Activated T-cell treated with anti-CD3 and anti-CD28 coated beads for 24 hours (primary cell): ENCODE results near the gene PTPA.

Experiments
- DNase-seq: peaks from one replicate; pipeline ENCODE4 v3.0.0-alpha.2; 2020; ENCODE audit warnings: low read depth

PTPA gene

DNA sequence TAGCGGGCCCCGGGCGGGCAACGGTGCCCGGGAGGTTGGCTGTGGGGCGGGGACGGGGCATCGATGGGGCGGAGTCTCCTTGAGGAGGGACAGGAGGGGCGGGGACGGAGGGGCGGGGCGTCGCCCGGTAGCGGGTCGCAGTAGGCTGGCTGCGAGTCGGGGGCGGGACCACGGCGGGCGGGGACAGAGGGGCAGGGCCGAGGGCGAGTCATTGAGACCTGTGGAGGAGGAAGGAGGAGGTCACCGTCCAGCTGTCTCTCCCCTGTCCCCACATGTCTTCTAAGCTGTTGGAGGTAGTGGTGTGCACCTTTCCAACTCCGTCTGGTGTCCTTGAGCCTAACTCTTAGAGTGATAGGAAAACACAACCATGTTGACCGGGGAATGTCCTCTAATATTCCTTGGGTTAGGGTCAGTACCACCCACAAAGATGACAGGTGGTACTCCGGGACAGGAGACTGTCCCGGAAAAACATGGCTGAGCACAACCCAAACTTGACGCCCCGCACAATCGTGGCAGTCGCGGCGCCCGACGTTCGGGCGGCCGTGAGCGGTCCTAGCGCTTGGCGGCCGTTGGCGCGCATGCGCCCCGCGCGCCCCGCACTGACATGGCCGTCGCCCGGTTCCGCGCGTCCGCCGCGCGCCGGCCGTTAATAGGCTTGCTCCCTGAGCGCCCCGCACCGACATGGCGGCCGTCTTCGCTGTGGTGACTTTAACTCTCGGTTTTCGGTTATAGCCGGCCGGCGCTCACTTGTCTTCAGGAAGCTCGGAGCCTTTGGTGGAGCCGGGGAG lies at the start of gene PTPA, which contains the start of gene CRAT:
PTPA (plus strand) TSS at position 676 of the 788 bp plus-strand sequence. CDS start 186 bp downstream, outside the sequence.
CRAT (minus strand) TSS at position 54 of the 788 bp plus-strand sequence. CDS start 284 bp downstream, outside the sequence.
- peak; percentile 92 for DNase-seq

DNA sequence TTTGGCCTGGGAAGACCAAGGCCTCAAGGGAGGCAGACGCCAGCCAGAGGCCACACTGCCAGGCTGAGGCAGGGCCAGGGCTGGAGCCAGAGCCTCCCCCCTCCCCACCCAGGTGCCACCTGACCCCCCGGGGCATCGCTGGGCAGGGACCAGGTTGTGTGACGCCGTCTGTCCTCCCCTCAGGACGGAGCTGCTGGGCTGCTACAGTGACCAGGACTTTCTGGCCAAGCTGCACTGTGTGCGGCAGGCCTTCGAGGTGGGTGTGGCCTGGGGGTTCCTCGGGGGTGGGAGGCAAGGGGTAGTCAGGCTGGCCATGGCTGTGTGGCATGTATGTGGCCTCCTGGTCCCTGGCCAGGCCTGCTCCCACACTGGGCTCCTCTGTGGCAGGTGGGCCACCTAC lies 48.2 kb upstream of the PTPA start:
- DNase-seq: no peak

DNA sequence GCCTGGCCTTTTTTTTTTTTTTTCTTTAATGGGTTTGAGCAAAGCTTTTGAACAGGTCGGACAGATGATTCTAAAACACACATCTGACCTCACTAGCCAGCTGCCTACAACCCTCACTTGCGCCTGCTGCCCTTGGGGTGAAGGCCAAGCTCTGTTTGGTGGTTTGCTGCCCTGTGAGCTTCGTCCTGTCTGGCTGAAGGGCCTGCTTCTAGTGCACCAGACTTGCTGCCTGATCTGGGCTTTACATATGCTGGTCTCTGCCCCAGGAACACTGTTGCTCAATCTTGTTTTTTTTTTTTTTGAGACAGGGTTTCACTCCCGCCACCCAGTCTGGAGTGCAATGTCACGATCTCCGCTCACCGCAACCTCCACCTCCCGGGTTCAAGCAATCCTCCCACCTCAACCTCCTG lies 46.7 kb upstream of the PTPA start:
- no peak for DNase-seq

DNA sequence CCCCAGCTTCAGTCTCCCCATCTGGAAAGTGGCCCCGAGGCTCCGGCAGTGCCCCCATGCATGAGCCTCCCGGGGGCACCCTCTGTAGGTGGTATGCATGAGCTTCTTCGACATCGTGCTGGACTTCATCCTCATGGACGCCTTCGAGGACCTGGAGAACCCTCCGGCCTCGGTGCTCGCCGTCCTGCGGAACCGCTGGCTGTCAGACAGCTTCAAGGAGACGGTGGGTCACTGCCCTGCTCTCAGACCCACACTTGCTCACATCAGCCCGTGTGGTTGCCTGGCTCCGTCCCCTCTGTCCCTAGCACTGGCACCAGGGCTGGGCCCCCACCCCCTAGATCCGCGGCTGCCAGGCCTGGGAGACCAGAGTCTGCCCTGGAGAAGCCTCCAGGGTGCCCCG lies 43.1 kb upstream of the PTPA start:
- DNase-seq: no peak

DNA sequence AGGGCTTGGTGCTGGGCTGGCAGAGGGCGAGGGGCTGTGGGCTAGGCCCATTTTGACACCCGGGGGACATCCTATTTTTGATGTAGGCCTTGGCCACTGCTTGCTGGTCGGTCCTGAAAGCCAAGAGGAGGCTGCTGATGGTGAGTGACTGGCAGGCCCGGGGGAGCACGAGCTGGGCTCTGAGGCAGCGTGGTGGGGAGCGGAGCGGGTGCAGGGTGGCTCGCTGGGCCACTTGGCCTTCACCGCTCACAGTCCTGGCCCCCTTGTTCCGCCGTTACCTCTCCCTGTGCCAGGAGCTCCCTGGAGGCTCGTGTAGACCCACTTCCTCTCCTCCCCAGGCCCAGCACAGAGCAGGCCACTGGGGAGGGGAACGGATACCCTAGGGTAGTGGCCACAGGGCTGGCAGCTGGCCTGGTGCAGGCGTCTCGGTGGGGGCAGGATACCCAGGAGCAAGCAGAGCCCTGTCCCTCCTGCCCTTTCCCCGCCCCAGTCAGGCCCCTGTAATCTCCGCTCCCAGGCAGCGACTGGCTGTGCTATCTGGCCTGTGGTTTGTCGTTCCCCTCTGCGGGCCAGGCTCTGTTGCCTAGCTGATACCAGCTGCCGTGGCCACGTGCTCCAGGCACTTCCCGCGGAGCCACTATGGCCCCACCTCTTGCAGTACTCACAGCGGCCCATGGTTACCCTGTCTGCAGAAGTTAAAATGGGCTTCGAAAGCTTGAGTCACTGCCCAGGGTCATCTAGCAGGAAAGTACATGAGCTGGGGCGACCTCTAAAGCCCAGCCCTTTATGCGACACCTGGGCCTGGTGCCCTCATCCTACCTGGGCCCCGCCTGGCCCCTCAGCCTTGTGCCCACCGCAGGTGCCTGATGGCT lies 42.0 kb upstream of the PTPA start:
- DNase-seq: peak; percentile 40

DNA sequence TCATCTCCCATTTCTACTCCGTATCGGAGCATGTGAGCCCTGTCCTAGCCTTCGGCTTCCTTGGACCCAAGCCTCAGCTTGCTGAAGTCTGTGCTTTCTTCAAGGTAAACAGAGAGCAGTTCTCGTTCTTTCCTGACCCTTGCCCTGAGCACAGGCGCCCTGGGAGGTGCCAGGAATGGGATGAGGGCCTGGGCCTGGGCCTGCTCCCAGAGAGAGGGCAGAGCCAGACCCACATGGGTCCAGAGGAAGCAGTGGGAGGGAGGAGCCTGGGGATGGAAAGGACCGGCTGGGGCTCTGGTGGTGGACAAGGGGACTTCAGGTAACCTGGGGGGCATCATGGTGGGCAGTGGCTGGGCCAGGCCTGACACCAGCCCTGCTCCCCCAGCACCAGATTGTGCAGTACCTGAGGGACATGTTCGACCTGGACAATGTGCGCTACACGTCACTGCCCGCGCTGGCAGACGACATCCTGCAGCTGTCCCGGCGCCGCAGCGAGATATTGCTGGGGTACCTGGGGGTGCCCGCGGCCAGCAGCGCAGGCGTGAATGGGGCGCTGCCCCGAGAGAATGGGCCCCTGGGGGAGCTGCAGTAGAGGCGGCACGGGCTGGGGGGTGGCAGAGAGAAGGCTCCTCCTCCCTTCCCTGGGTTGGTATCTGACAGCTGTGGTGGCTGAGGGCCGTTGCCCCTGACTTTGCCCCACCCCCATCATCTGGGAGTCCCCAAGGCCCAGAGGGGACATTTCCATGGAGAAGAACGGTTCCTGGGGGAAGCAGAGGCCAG lies 41.2 kb upstream of the PTPA start:
- DNase-seq: no peak

DNA sequence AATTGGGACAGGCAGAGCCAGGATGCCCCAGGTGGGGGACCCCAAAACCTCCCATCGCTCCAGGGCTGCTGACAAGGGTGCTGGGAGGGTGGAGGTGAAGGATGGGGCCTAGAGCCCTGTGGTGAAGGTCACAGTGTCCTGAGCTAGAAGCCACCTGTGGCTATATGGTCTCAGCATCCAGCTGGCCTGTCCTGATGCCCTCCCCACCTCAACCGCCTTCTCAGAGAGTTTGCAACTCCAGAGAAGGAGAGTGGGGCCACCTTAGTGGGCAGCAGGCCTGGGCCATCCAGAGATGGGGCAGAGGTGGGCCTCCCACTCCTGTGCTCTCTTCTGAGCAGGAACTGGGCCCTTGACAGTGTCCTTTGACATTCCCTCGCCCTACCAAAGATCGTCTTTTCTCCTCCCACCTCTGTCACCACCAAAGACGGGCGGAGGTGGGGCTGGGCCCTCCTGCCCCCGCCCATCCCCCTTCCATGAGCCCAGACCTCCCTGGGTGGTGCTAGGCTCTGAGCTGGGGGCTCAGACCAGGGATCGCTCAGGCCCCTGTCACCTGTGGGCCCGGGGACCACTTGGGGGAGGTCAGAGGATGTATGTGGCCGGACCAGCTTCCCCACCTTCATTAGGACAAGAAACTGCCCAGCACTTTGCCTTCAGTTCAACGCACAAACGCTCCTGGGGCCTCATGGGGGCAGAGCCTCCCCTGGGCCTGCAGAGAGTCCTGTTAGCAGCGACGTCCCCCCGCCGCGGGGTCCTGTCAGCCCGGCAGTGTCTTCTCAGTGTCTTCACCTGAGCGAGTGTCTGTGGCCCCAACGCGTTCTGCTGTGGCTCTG lies 40.3 kb upstream of the PTPA start:
- no peak for DNase-seq

DNA sequence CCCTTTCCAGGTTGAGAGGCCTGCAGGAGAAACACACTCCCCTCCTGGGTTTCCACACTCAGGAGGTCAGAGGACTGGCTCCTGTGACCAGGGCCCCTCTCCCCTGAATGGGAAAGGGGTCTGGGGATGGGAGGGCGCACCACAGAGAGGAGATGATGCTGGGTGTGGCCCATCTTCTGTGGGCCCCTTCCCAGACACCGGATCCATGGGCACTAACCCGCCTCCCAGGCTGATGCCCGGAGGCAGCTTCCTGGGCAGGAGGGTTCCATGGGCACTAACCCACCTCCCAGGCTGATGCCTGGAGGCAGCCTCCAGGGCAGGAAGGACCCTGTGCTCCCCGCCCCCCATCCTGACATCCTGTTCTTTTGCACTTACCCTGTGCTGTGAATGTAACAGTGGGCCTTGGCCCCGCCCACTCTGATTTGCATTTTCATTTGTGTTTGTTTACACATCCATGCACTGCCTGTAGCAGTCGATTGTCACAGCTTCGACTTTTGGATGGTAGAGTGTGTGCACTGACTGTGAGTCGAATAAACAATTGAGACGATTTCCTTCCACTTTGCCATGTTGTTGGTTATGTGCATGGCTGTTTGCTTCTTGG lies 39.6 kb upstream of the PTPA start:
- no peak for DNase-seq

DNA sequence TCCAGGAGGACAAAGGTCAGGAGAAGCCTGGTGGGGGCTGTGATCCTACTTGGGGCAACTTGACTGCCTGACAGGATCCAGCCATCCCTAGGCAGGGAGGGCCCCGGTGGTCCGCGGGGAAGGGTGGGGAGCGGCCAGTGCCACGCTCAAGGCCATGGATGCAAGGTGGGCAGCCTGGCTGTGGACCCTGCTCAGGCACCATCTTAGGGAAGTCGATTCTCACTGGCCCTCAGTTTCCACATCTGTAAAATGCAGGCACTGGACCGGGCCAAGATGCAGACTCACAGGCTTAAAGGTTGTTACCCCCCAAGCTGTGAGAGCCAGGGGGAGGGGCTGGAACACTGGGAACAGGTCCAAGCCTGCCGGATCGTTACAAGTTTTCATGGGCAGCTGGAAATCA lies 39.0 kb upstream of the PTPA start:
- no peak for DNase-seq

DNA sequence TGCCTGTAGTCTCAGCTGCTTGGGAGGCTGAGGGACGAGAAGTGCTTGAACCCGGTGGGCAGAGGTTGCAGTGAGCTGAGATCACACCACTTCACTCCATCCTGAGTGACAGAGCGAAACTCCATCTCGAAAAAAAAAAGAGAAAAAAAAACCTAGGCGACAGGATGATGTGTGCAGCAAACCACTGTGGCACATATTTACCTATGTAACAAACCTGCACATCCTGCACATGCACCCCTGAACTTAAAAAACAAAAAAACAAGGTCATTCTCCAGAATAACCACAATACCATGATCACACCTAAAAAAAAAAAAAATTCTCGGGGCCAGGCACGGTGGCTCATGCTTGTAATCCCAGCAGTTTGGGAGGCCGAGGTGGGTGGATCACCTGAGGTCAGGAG lies 37.8 kb upstream of the PTPA start:
- no peak for DNase-seq

DNA sequence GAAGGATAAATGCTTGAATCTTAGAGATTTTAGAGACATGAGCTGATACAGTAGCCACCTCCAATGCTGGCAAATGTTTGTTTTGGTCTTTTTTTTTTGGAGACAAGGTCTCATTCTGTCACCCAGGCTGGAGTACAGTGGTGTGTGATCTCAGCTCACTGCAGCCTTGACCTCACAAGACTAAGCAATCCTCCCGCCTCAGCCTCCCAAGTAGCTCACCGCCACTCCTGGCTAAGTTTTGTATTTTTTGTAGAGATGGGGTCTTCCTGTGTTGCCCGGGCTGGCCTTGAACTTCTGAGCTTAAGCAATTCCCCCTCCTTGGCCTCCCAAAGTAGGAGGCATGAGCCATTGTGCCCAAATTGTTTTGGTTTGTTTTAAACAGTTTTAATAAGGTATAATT lies 37.1 kb upstream of the PTPA start:
- DNase-seq: no peak

DNA sequence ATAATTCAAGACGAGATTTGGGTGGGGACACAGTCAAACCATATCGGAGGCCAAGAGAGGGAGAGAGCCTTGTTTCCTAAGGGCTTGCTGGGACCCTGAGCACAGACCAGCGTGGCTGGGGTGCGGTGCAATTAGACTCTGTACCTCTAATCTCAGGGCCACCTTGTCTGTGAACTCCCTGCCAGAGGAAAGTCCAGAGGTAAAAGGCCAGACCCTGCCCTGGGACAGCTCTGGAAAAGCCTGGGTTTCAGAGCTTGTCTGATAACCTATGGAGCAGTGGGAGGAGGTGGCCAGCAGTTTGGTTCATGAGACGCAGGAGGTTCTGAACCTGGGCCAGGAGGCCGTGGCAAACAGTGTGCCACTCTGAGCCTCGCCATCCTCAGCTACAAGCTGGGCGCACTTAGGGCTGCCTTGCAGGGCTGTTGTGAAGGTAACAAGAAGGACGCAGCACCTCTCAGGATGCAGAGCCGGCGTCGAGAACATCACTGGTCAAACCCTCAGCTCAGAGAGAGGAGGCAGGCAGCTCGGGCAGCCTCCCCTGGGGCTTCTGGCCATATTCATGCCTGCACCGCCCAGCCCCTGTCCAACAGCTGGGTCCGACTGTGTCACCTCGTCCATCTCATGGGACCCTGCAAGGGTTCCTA lies 35.1 kb upstream of the PTPA start:
- no peak for DNase-seq

DNA sequence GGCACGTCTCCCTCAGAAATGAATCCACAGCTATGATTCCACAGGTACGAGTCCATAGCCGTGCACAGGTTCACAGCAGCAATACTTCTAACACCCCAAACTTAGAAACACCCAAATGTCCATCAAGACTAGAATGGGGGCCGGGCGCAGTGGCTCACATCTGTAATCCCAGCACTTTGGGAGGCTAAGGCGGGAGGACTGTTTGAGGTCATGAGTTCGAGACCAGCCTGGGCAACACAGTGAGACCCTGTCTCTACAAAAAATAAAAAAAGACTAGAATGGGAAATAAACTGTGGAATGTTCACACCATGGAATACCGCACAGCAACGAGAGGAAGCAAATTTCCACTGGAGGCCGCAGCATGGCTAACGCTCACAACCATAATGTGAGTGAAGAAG lies 34.6 kb upstream of the PTPA start:
- DNase-seq: no peak

DNA sequence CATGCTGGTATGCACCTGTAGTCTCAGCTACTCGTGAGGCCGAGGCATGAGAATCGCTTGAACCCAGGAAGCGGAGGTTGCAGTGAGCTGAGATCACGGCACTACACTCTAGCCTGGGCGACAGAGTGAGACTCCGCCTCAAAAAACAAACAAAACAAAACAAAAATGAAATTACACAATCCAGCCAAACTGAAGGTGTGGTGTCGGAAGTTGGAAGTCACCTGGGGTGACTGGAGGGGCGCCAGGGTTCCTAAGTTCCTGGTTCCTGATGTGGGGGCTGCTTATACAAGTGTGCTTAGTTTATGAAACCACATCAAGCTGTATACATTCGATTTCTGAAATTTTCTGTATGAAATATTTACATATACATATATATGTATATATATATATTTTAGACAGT lies 34.0 kb upstream of the PTPA start:
- no peak for DNase-seq

DNA sequence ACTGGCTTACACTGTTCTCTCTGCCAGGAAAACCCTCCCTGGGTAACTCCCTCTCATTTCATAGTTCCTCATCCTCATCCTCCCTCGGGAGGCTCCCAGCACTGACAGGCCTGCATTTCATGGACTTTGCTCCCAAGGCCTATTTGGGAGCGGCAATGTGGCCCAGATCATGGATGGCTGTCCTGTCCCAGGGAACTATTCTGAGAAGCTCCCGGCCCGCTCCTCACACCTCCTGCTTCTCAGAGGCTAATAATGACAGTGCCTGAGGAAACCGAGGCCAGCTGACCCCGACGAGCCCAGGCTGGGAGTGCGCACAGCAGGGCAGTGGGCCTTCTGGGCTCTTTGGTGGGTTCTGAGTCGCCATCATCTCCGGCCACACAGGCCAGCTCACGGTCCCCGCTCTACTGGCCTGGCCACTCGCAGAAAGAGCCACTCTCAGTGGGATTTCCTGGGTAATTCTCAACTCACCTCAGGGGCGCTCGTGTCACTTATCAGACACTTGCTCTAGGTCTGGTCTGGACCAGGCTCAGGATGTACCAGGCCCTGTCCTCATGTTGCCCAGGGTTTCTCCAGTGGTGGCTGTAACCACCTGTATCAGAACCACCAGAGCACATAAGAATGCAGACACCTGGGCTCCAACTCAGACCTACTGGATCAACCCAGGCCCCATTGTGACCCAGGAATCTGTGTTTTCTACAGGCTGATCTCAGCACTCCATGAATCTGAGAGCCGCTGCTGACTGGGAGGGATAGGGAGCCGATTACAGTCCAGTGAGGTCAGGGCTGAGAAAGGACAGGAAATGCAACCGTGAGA lies 32.3 kb upstream of the PTPA start:
- no peak for DNase-seq

DNA sequence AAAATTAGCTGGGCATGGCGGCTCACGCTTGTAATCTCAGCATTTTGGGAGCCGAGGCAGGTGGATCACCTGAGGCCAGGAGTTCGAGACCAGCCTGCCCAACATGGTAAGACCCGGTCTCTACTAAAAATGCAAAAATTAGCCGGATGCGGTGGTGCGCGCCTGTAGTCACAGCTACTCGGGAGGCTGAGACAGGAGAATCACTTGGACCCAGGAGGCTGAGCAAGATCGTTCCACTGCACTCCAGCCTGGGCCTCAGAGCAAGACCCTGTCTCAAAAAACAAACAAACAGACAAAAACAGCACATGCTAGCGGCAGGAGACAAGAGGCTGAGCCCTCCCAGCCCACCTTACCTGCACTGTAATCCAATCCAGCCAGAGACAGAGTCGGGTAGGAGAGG lies 31.4 kb upstream of the PTPA start:
- no peak for DNase-seq

DNA sequence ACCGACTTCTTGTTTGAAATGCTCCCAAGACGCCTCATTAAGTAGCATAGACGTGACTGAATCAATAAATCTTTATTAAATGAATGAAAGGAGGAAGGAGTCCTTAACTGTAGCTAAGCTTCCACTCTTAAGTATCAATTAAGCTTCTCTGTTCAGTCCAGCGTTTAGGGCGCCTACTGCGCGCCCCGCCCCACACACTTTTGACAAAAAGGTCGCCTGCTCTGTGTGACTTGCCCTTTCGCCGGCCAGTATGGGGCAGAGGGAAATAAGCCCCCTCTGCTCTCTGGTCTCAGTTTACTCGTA lies 31.0 kb upstream of the PTPA start:
- no peak for DNase-seq

DNA sequence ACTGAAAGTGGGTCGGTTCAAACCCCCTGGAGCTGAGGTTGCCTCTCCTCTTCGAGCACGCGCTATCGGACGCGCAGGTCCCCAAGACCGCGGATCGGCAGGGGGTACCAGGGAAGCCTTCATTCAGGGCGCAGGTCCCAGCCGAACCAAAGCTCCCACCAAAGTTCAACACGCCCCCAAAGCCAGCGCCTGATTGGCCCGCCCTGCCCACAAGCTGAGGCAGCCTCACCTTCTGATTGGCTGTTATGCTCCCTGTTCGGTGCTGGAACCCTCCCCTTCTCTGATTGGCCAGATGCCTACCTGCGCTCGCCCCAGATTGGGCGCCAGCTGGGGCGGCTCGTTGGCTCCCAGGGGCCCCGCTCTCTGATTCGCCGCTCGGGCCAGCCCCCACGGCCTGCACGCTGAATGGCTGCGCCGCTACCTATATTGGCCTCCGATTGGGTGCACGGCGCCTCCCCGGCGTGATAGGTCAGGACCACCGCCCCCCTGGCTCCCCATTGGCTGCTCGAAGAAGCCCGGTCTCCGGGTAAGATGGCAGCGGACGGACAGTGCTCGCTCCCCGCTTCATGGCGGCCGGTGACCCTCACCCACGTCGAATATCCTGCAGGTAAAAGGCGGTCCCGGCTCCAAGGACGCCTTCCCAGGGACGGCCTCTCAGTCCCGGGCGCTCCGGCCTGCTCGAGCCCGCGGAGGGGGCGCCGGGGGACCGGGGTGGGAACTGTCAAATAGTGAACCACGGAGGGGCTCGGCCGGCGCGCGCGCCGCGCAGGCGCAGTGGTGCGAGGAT lies 30.4 kb upstream of the PTPA start, which contains the start of gene DOLPP1:
DOLPP1 (plus strand) TSS at position 511 of the 787 bp plus-strand sequence; CDS start at position 532, 21 bp downstream.
- DNase-seq: peak; percentile 97

DNA sequence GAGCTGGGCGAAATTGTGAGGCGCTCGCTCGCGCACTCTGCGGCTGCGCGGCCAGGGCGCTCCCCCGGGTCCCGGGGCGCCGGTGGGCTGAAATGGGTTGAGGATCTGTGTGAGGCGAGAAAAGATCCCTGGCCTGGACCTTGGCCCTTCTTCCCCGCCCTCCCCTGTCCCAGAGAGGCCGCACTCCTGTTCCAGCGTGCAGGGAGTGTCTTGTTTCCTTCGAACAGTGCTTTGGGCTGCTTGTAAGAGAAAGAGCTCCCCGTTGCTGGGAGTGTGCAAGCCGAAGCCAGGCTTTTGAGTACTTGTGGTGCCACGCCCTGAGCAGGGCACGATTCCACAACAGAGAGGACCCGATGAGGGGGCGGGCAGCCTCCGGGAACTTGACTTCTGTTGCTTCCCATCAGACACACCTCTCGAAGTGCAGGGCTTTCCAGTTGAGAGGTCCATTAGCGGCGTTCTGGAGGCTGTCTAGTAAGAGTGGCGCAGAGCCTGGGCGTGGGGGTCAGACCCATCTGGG lies 29.8 kb upstream of the PTPA start:
- DNase-seq: peak; percentile 14
